PC-9 (cell line): ENCODE results near the gene PLOD2. TPM values are rescaled to one million over a fixed set of nuclear protein-coding genes. Genes with fewer than 3 reads are reported as not detected.

Experiments used
- BruUV-seq: library from RNA; stranded (reverse); fragments of 400-500 nt; replicated peaks from 2 replicates; lab custom pipeline; 2021; lab: Mats Ljungman, UMichigan
- CTCF ChIA-PET: fragments of 300-600 bp; sonication (Branson Sonifier 250); formaldehyde crosslinking; loops from one replicate; lab custom pipeline; 2022; ENCODE audit warnings: antibody characterized with exemption; lab: Charles Lee
- POLR2A ChIA-PET: fragments of 300-600 bp; sonication (Branson Sonifier 250); formaldehyde crosslinking; loops from one replicate; lab custom pipeline; 2022; ENCODE audit warnings: antibody characterized with exemption; ENCODE audit not compliant: unreplicated experiment; lab: Charles Lee
- DNase-seq, 2 experiments: peaks; one replicate each; pipeline versions ENCODE4 v3.0.0 to v3.0.0-alpha.2; 2015 to 2022; ENCODE audit warnings: mixed read lengths in 1 of 2
- H2AFZ ChIP-seq: fragments of 200-600 bp; sonication (generic); 2 replicates; pipeline ENCODE4 v1.8.1; 2017; ENCODE audit warnings: antibody characterized with exemption
- H3F3A ChIP-seq: fragments of 200-600 bp; sonication (generic); 2 replicates; pipeline ENCODE4 v1.8.1; 2017; ENCODE audit warnings: antibody characterized with exemption, mild to moderate bottlenecking, low read depth; ENCODE audit not compliant: insufficient read depth
- H3K27ac ChIP-seq: fragments of 200-600 bp; sonication (generic); 2 replicates; pipeline ENCODE4 v1.6.1; 2016; ENCODE audit warnings: mixed run types
- H3K27me3 ChIP-seq: fragments of 200-600 bp; sonication (generic); 2 replicates; pipeline ENCODE4 v1.6.1; 2016; ENCODE audit warnings: low read depth, mixed run types; ENCODE audit not compliant: insufficient read depth
- H3K36me3 ChIP-seq: fragments of 200-600 bp; sonication (generic); 2 replicates; pipeline ENCODE4 v1.6.1; 2016; ENCODE audit warnings: low read depth, mixed run types
- H3K4me1 ChIP-seq: fragments of 200-600 bp; sonication (generic); replicated peaks from 2 replicates; pipeline ENCODE4 v1.6.1; 2016; ENCODE audit warnings: mixed run types; ENCODE audit not compliant: insufficient read depth
- H3K4me2 ChIP-seq: fragments of 200-600 bp; sonication (generic); 2 replicates; pipeline ENCODE4 v1.6.1; 2017; ENCODE audit warnings: mixed run types
- H3K4me3 ChIP-seq: fragments of 200-600 bp; sonication (generic); 2 replicates; pipeline ENCODE4 v1.6.1; 2016; ENCODE audit warnings: mixed run types
- H3K79me2 ChIP-seq: fragments of 200-600 bp; sonication (generic); 2 replicates; pipeline ENCODE4 v1.6.1; 2017; ENCODE audit warnings: low read depth, mixed run types
- H3K9me2 ChIP-seq: fragments of 200-600 bp; sonication (generic); 2 replicates; pipeline ENCODE4 v1.8.1; 2017; ENCODE audit warnings: mild to moderate bottlenecking; ENCODE audit not compliant: insufficient read depth
- H3K9me3 ChIP-seq: fragments of 200-600 bp; sonication (generic); 2 replicates; pipeline ENCODE4 v1.8.1; 2016; ENCODE audit warnings: low read depth; ENCODE audit not compliant: insufficient read depth
- H4K20me1 ChIP-seq: fragments of 200-600 bp; sonication (generic); 2 replicates; pipeline ENCODE4 v1.8.1; 2017; ENCODE audit not compliant: insufficient read depth
- EZH2 ChIP-seq: fragments of 200-600 bp; sonication (generic); IDR thresholded peaks from 2 replicates; pipeline ENCODE4 v1.8.0; 2017; ENCODE audit warnings: antibody characterized with exemption, low read depth
- intact Hi-C: fragments of 100-400 bp; cut with micrococcal nuclease; formaldehyde crosslinking; loops from one replicate; pipeline ENCODE4 v1.10.0; 2022; ENCODE audit not compliant: unreplicated experiment
- total RNA-seq: library from RNA; stranded (reverse); gene quantifications from 2 replicates; pipeline ENCODE4 v1.2.3, GENCODE V29; 2021
- TF ChIP-seq, protein P1 (sequence below): fragments of 200-600 bp; sonication (generic); conservative IDR thresholded peaks from 2 replicates; pipeline ENCODE4 v1.6.1; 2017; ENCODE audit warnings: mixed run types, antibody characterized with exemption, mild to moderate bottlenecking, moderate library complexity

The PLOD2 gene
- total RNA-seq, 1 experiment from 2014 or later: 30.3 TPM

DNA sequence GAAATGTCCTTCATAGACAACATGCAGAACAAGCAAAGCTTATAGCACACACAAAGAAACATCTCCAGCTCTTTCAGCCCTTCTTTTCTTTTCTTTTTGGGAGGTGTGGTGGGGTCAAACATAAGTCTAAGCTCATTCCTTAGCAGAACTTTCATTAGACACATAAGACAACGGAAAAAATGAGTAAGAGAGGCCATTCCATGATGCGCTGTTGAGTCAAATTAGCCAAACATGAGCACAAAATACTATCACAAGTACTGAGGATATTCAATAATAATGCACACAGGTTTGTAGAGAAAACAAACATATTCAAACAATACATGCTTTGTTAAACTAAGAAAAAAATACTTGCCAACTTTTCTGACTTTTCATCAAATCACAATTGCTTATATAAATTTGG lies 83.0 kb downstream of the PLOD2 start:
- Histone ChIP-seq H3K9me2 (no peaks in the 10 kb centered on the region), H3K4me3 (no peak overlapping the region), H3K79me2 (no peaks in the 10 kb centered on the region), H3K9me3 (no peaks in the 10 kb centered on the region), H2AFZ (no peak overlapping the region), H3K4me2 (no peak overlapping the region), H3K36me3 (no peaks in the 10 kb centered on the region), H3K27me3 (no peaks in the 10 kb centered on the region), H3K4me1 (no peaks in the 10 kb centered on the region), H3K27ac (no peak overlapping the region), H4K20me1 (no peaks in the 10 kb centered on the region), H3F3A (no peaks in the 10 kb centered on the region)
- DNase-seq: no peak
- intact Hi-C loops: no loop called here
- TF ChIP-seq, protein P1, sequence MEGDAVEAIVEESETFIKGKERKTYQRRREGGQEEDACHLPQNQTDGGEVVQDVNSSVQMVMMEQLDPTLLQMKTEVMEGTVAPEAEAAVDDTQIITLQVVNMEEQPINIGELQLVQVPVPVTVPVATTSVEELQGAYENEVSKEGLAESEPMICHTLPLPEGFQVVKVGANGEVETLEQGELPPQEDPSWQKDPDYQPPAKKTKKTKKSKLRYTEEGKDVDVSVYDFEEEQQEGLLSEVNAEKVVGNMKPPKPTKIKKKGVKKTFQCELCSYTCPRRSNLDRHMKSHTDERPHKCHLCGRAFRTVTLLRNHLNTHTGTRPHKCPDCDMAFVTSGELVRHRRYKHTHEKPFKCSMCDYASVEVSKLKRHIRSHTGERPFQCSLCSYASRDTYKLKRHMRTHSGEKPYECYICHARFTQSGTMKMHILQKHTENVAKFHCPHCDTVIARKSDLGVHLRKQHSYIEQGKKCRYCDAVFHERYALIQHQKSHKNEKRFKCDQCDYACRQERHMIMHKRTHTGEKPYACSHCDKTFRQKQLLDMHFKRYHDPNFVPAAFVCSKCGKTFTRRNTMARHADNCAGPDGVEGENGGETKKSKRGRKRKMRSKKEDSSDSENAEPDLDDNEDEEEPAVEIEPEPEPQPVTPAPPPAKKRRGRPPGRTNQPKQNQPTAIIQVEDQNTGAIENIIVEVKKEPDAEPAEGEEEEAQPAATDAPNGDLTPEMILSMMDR: no peak
- TF ChIP-seq EZH2: no peak
- BruUV-seq: no TSS peak
- ChIA-PET POLR2A (no interaction called here), CTCF (no interaction called here)

GRCh38 chr3:146077181-146077580 lies 83.8 kb downstream of the PLOD2 start:
- intact Hi-C loops: no loop called here
- Histone ChIP-seq H2AFZ (no peak overlapping the region), H3K4me3 (no peak overlapping the region), H3K36me3 (no peaks in the 10 kb centered on the region), H3K27me3 (no peaks in the 10 kb centered on the region), H4K20me1 (no peaks in the 10 kb centered on the region), H3K27ac (no peak overlapping the region), H3K4me1 (no peaks in the 10 kb centered on the region), H3K79me2 (no peaks in the 10 kb centered on the region), H3F3A (no peaks in the 10 kb centered on the region), H3K9me2 (no peaks in the 10 kb centered on the region), H3K4me2 (no peak overlapping the region), H3K9me3 (no peaks in the 10 kb centered on the region)
- TF ChIP-seq, protein P1: no peak
- TF ChIP-seq EZH2: no peak
- no TSS peak for BruUV-seq
- no peak for DNase-seq
- POLR2A ChIA-PET: no interaction called here
- CTCF ChIA-PET: no interaction called here

DNA sequence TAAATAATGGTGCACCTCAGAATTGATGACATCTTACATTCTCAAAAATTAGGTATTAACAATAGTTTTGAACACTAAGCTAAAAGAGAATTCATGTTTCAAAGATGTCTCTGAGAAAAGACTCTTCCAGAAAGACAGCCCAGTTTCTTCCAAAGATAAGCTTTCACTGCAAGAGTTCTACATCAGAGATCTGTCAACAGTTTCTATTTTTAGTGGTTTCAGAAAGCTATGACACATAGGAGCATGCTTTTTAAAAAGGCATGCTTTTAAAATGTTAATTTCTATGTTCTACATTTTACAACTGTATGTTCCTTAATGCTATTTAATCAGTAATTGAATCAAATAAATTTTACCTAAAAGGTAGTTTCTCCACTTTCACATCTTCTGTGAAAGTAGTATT lies 88.2 kb downstream of the PLOD2 start:
- TF ChIP-seq, protein P1: no peak
- TF ChIP-seq EZH2: no peak
- POLR2A ChIA-PET: no interaction called here
- Histone ChIP-seq H3K27ac (no peak overlapping the region), H3F3A (no peaks in the 10 kb centered on the region), H3K9me3 (no peaks in the 10 kb centered on the region), H3K36me3 (no peaks in the 10 kb centered on the region), H3K4me1 (no peaks in the 10 kb centered on the region), H3K4me2 (no peak overlapping the region), H3K4me3 (no peak overlapping the region), H2AFZ (no peak overlapping the region), H3K79me2 (no peaks in the 10 kb centered on the region), H4K20me1 (no peaks in the 10 kb centered on the region), H3K9me2 (no peaks in the 10 kb centered on the region), H3K27me3 (no peaks in the 10 kb centered on the region)
- no TSS peak for BruUV-seq
- CTCF ChIA-PET: no interaction called here
- intact Hi-C loops: no loop called here
- DNase-seq: no peak
